Small intestine (tissue), 7 donors: ENCODE data around the gene NUMBL. TPM values are rescaled to one million over a fixed set of nuclear protein-coding genes. Genes with fewer than 3 reads are reported as not detected.
A peak's percentile ranks its signal among the peaks of the same experiment; 100 is the strongest.
"Not testable (repeated sequence)": the region's sequence is repeated elsewhere in the genome, so short reads cannot be mapped to it uniquely, and the experiment has no call there.

Source experiments
- DNase-seq, 2 donors: peaks; one replicate each; pipeline versions ENCODE4 v3.0.0 to v3.0.0-alpha.2; 2013
- FAIRE-seq: peaks from 2 replicates; lab custom pipeline; 2012; peaks lifted over from hg19 to GRCh38; lab: Jason Lieb, UNC
- H3K27ac ChIP-seq, 3 donors: one replicate each; pipeline ENCODE4 v1.5.1; 2013; ENCODE audit warnings: low read length in 2 of 3, mild to moderate bottlenecking in 2 of 3, control low read depth in 1 of 3, inconsistent platforms in 1 of 3, low read depth in 1 of 3, moderate library complexity in 1 of 3
- H3K27me3 ChIP-seq, 3 donors: one replicate each; pipeline ENCODE4 v1.6.1; 2013; ENCODE audit warnings: low read length in 3 of 3, inconsistent platforms in 1 of 3; ENCODE audit not compliant: control insufficient read depth in 3 of 3, insufficient read depth in 3 of 3
- H3K36me3 ChIP-seq, 3 donors: one replicate each; pipeline ENCODE4 v1.6.1; 2013; ENCODE audit warnings: low read length in 3 of 3, inconsistent platforms in 1 of 3, low read depth in 1 of 3, mild to moderate bottlenecking in 1 of 3, moderate library complexity in 1 of 3; ENCODE audit not compliant: control insufficient read depth in 3 of 3, insufficient read depth in 2 of 3
- H3K4me1 ChIP-seq, 3 donors: one replicate each; pipeline ENCODE4 v1.6.1; 2013; ENCODE audit warnings: low read length in 2 of 3, inconsistent platforms in 1 of 3, low read depth in 1 of 3, mild to moderate bottlenecking in 1 of 3, moderate library complexity in 1 of 3; ENCODE audit not compliant: control insufficient read depth in 3 of 3, insufficient read depth in 2 of 3
- H3K4me3 ChIP-seq, 3 donors: one replicate each; pipeline ENCODE4 v1.5.1; 2013; ENCODE audit warnings: low read length in 3 of 3, control low read depth in 1 of 3, inconsistent platforms in 1 of 3, low read depth in 1 of 3, mild to moderate bottlenecking in 1 of 3, moderate library complexity in 1 of 3
- H3K9me3 ChIP-seq, 2 donors: one replicate each; pipeline ENCODE4 v1.6.1; 2013; ENCODE audit warnings: low read depth in 1 of 2, low read length in 1 of 2; ENCODE audit not compliant: control insufficient read depth in 2 of 2, insufficient read depth in 1 of 2
- WGBS, 3 donors: extraction: QIAGEN DNeasy Blood & Tissue Kit; methylation state at CpG; one replicate each; pipeline ENCODE4 v1.1.7; 2013; 5-methylcytosine and 5-hydroxymethylcytosine counted together
- polyA plus RNA-seq, 4 donors: library from polyadenylated mRNA; stranded (reverse) in 3 of 4; unstranded in 1 of 4; fragments of 200-250 nt in 3 of 4; fragments of 120-200 nt in 1 of 4; gene quantifications; one replicate each; pipeline versions ENCODE4 v1.2.1 to v1.2.3, GENCODE V29; 2013
- donor health status: healthy with polysubstance abuse.
- donor health status: control.
- donor health status: control.
- donor health status: Bipolar disorder and iron deficiency.
- donor health status: healthy.

NUMBL gene
- polyA plus RNA-seq, 4 donors: 6.2 to 15.6 (median 9.9) TPM

GRCh38 chr19:40730065-40730464 lies 39.6 kb upstream of the NUMBL start:
- H3K36me3 ChIP-seq: peaks cover 20 to 91% (median 26%) of the 10 kb centered on the region in 3 donors
- not testable (repeated sequence) for H3K27ac ChIP-seq, H3K4me3 ChIP-seq, H3K4me1 ChIP-seq, H3K27me3 ChIP-seq, H3K9me3 ChIP-seq, FAIRE-seq
- DNase-seq: peak in 1 of 2 donors; percentile 22
- WGBS, 3 donors: 60 to 85% (median 68%) methylated on average over 5 of the region's 5 CpGs

GRCh38 chr19:40726279-40726678 lies 35.8 kb upstream of the NUMBL start:
- DNase-seq (no peak), FAIRE-seq (no peak)
- H3K4me3 ChIP-seq: no peak overlapping the region

GRCh38 chr19:40724855-40725254 lies 34.4 kb upstream of the NUMBL start:
- no peaks in the 10 kb centered on the region for H3K27me3 ChIP-seq
- no peak overlapping the region for H3K27ac ChIP-seq
- peaks cover 0 to 19% (median 6%) of the 10 kb centered on the region in 3 donors for H3K4me1 ChIP-seq
- H3K4me3 ChIP-seq: no peak overlapping the region
- no peak for DNase-seq
- WGBS, 3 donors: 96 to 98% (median 96%) methylated on average over 3 of the region's 3 CpGs
- peaks cover 16 to 91% (median 16%) of the 10 kb centered on the region in 3 donors for H3K36me3 ChIP-seq
- no peak for FAIRE-seq
- H3K9me3 ChIP-seq: peaks cover 0 to 10% of the 10 kb centered on the region in 2 donors

More at GRCh38 chr19:40726279-40726678, 35.8 kb upstream of the NUMBL start:
- Histone ChIP-seq H3K36me3 (peaks cover 24 to 95% (median 26%) of the 10 kb centered on the region in 3 donors), H3K4me1 (peaks cover 0 to 8% (median 6%) of the 10 kb centered on the region in 3 donors), H3K9me3 (peaks cover 0 to 10% of the 10 kb centered on the region in 2 donors), H3K27me3 (no peaks in the 10 kb centered on the region), H3K27ac (no peak overlapping the region)
- 95 to 100% (median 98%) methylated on average over 4 of the region's 4 CpGs for WGBS, 3 donors

GRCh38 chr19:40724315-40724714 lies 33.9 kb upstream of the NUMBL start:
- H3K4me3 ChIP-seq: no peak overlapping the region
- 89 to 100% (median 92%) methylated on average over 4 of the region's 4 CpGs for WGBS, 3 donors
- H3K9me3 ChIP-seq: peaks cover 0 to 10% of the 10 kb centered on the region in 2 donors
- H3K4me1 ChIP-seq: peaks cover 0 to 24% (median 6%) of the 10 kb centered on the region in 3 donors
- no peaks in the 10 kb centered on the region for H3K27me3 ChIP-seq
- peaks cover 16 to 89% (median 16%) of the 10 kb centered on the region in 3 donors for H3K36me3 ChIP-seq
- no peak overlapping the region for H3K27ac ChIP-seq
- DNase-seq: no peak
- FAIRE-seq: no peak

- 88 to 94% (median 90%) methylated on average over 5 of the region's 5 CpGs for WGBS, 3 donors
- H3K4me3 ChIP-seq: no peak overlapping the region
- peaks cover 0 to 10% of the 10 kb centered on the region in 2 donors for H3K9me3 ChIP-seq
- FAIRE-seq: no peak
- peaks cover 11 to 84% (median 16%) of the 10 kb centered on the region in 3 donors for H3K36me3 ChIP-seq
- H3K4me1 ChIP-seq: peaks cover 0 to 26% (median 6%) of the 10 kb centered on the region in 3 donors
- H3K27ac ChIP-seq: no peak overlapping the region
- DNase-seq: no peak
- H3K27me3 ChIP-seq: no peaks in the 10 kb centered on the region
These were observed 33.3 kb upstream of the NUMBL start for GRCh38 chr19:40723661-40724254.

GRCh38 chr19:40721936-40722661 lies 31.6 kb upstream of the NUMBL start:
- FAIRE-seq (no peak), DNase-seq (no peak)
- Histone ChIP-seq H3K27ac (peak overlapping the region in 1 of 3 donors; percentile 75), H3K36me3 (peaks cover 7 to 71% (median 9%) of the 10 kb centered on the region in 3 donors), H3K9me3 (peaks cover 0 to 6% of the 10 kb centered on the region in 2 donors), H3K4me3 (no peak overlapping the region), H3K4me1 (peaks cover 0 to 26% (median 6%) of the 10 kb centered on the region in 3 donors), H3K27me3 (no peaks in the 10 kb centered on the region)
- 73 to 84% (median 74%) methylated on average over 9 of the region's 9 CpGs for WGBS, 3 donors

- Histone ChIP-seq H3K4me3 (peak overlapping the region in 1 of 3 donors; percentile 88), H3K27ac (peak overlapping the region in 1 of 3 donors; percentile 90), H3K9me3 (peaks cover 0 to 3% of the 10 kb centered on the region in 2 donors), H3K36me3 (peaks cover 7 to 63% (median 7%) of the 10 kb centered on the region in 3 donors), H3K4me1 (peaks cover 0 to 28% (median 6%) of the 10 kb centered on the region in 3 donors), H3K27me3 (no peaks in the 10 kb centered on the region)
- no peak for FAIRE-seq
- DNase-seq: no peak
- 77 to 90% (median 87%) methylated on average over 6 of the region's 6 CpGs for WGBS, 3 donors
These were observed 30.7 kb upstream of the NUMBL start for GRCh38 chr19:40721140-40721486.

GRCh38 chr19:40719414-40719894 lies 29.0 kb upstream of the NUMBL start:
- DNase-seq: peak; percentile 31 to 42
- H3K4me1 ChIP-seq: peaks cover 0 to 40% (median 6%) of the 10 kb centered on the region in 3 donors
- H3K4me3 ChIP-seq: peak overlapping the region in 2 of 3 donors; percentile 88 to 93
- FAIRE-seq: no peak
- peaks cover 5 to 46% (median 7%) of the 10 kb centered on the region in 3 donors for H3K36me3 ChIP-seq
- 16 to 43% (median 36%) methylated on average over 7 of the region's 7 CpGs for WGBS, 3 donors
- H3K9me3 ChIP-seq: peaks cover 0 to 3% of the 10 kb centered on the region in 2 donors
- H3K27me3 ChIP-seq: no peaks in the 10 kb centered on the region
- peak overlapping the region; percentile 98 to 99 (median 99) for H3K27ac ChIP-seq
